Smooth muscle cell (in vitro differentiated cells): ENCODE data around the gene RBM10. TPM values are rescaled to one million over a fixed set of nuclear protein-coding genes. Genes with fewer than 3 reads are reported as not detected.

ENCODE experiments used
- DNase-seq: peaks from one replicate; lab custom pipeline; 2025; ENCODE audit not compliant: unreplicated experiment; lab: John Stamatoyannopoulos, UW
- H2AFZ ChIP-seq: fragments of 200-600 bp; sonication (generic); 2 replicates; pipeline ENCODE4 v1.6.0; 2016; ENCODE audit warnings: antibody characterized with exemption, low read depth, mild to moderate bottlenecking
- H3F3A ChIP-seq: fragments of 200-600 bp; sonication (generic); 2 replicates; pipeline ENCODE4 v1.6.0; 2017; ENCODE audit warnings: antibody characterized with exemption, low read depth
- H3K27ac ChIP-seq: fragments of 200-600 bp; sonication (generic); 2 replicates; pipeline ENCODE4 v1.5.1; 2016; ENCODE audit warnings: low read depth, mild to moderate bottlenecking
- H3K27me3 ChIP-seq: fragments of 200-600 bp; sonication (generic); 2 replicates; pipeline ENCODE4 v1.6.1; 2016; ENCODE audit warnings: low read depth, mild to moderate bottlenecking
- H3K36me3 ChIP-seq: fragments of 200-600 bp; sonication (generic); 2 replicates; pipeline ENCODE4 v1.5.1; 2016; ENCODE audit warnings: low read depth
- H3K4me1 ChIP-seq: fragments of 200-600 bp; sonication (generic); 2 replicates; pipeline ENCODE4 v1.5.1; 2016; ENCODE audit warnings: low read depth
- H3K4me2 ChIP-seq: fragments of 200-600 bp; sonication (generic); 2 replicates; pipeline ENCODE4 v1.6.0; 2016; ENCODE audit warnings: mild to moderate bottlenecking
- H3K4me3 ChIP-seq: fragments of 200-600 bp; sonication (generic); 2 replicates; pipeline ENCODE4 v1.5.1; 2016; ENCODE audit warnings: mild to moderate bottlenecking
- H3K79me2 ChIP-seq: fragments of 200-600 bp; sonication (generic); 2 replicates; pipeline ENCODE4 v1.6.0; 2016; ENCODE audit warnings: low read depth, mild to moderate bottlenecking
- H3K9ac ChIP-seq: fragments of 200-600 bp; sonication (generic); 2 replicates; pipeline ENCODE4 v1.6.0; 2016; ENCODE audit warnings: low read depth
- H3K9me3 ChIP-seq: fragments of 200-600 bp; sonication (generic); replicated peaks from 2 replicates; pipeline ENCODE4 v1.5.1; 2016; ENCODE audit warnings: low read depth
- H4K20me1 ChIP-seq: fragments of 200-600 bp; sonication (generic); 2 replicates; pipeline ENCODE4 v1.6.0; 2016; ENCODE audit warnings: low read depth
- WGBS: methylation state at CpG from one replicate; pipeline ENCODE4 v1.1.7; 2016; ENCODE audit warnings: low lambda C conversion rate; 5-methylcytosine and 5-hydroxymethylcytosine counted together
- polyA plus RNA-seq: library from polyadenylated mRNA; unstranded; fragments of >200 nt; fragmentation: Nextera tagmentation; extraction: Ambion mirVana; gene quantifications from 2 replicates; pipeline ENCODE4 v1.2.1, GENCODE V29; 2016
- total RNA-seq: library from RNA; depleted of rRNA; stranded (reverse); fragments of >200 nt; gene quantifications from 2 replicates; pipeline ENCODE4 v1.2.3, GENCODE V29; 2014
- TF ChIP-seq, protein P1 (sequence below): fragments of 200-600 bp; sonication (generic); IDR thresholded peaks from 2 replicates; pipeline ENCODE4 v1.5.1; 2017; ENCODE audit warnings: borderline replicate concordance, mild to moderate bottlenecking, antibody characterized with exemption; ENCODE audit not compliant: insufficient read depth, poor library complexity, severe bottlenecking

The RBM10 gene
- total and polyA plus RNA-seq, 2 experiments from 2014 or later: 18.3 to 39.2 TPM

DNA sequence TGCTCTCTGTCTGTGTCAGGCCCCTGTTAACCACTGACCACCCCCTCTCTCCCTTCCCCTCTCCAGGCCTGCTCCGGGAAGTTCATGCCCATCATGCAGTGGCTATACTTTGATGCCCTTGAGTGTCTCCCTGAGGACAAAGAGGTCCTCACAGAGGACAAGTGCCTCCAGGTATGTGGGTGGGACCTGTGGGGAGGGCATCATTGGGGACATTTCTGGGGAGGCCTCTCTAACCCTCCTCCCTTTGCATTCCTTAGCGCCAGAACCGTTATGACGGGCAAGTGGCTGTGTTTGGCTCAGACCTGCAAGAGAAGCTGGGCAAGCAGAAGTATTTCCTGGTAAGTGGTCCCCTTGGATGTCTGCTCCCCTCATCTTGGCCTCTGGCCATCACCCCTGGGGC lies 57.9 kb downstream of the RBM10 start:
- H3K9ac ChIP-seq: no peak overlapping the region
- 98% methylated on average over 4 of the region's 4 CpGs for WGBS
- peaks cover 22% of the 10 kb centered on the region for H3K79me2 ChIP-seq
- H3K27ac ChIP-seq: no peak overlapping the region
- TF ChIP-seq, protein P1, sequence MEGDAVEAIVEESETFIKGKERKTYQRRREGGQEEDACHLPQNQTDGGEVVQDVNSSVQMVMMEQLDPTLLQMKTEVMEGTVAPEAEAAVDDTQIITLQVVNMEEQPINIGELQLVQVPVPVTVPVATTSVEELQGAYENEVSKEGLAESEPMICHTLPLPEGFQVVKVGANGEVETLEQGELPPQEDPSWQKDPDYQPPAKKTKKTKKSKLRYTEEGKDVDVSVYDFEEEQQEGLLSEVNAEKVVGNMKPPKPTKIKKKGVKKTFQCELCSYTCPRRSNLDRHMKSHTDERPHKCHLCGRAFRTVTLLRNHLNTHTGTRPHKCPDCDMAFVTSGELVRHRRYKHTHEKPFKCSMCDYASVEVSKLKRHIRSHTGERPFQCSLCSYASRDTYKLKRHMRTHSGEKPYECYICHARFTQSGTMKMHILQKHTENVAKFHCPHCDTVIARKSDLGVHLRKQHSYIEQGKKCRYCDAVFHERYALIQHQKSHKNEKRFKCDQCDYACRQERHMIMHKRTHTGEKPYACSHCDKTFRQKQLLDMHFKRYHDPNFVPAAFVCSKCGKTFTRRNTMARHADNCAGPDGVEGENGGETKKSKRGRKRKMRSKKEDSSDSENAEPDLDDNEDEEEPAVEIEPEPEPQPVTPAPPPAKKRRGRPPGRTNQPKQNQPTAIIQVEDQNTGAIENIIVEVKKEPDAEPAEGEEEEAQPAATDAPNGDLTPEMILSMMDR: no peak
- H2AFZ ChIP-seq: no peak overlapping the region
- no peaks in the 10 kb centered on the region for H3K9me3 ChIP-seq
- no peak for DNase-seq
- peaks cover 22% of the 10 kb centered on the region for H3K36me3 ChIP-seq
- peaks cover 96% of the 10 kb centered on the region for H4K20me1 ChIP-seq
- peaks cover 3% of the 10 kb centered on the region for H3K4me1 ChIP-seq
- no peak overlapping the region for H3K4me2 ChIP-seq
- no peaks in the 10 kb centered on the region for H3K27me3 ChIP-seq
- H3K4me3 ChIP-seq: no peak overlapping the region
- H3F3A ChIP-seq: peaks cover 8% of the 10 kb centered on the region

DNA sequence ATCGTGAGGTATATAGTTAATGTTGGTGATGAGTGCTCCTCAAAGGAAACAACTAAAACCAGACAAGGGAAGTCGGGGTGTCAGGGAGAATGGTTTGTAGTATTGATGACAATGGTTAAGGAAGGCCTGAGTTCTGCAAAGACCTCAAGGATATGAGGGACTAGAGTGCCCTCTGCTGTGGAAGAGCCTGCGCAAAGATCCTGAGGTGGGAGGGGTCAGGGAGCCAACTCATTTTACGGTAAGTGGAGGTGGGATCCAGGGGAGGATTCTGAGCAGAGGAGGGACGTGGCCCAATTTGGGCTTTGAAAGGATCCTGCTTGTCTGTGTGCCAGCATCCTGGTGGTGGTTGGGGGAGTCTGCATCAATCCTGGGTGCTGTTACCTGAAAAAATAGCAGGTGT lies 59.9 kb downstream of the RBM10 start:
- Histone ChIP-seq H3K27ac (no peak overlapping the region), H3F3A (peaks cover 11% of the 10 kb centered on the region), H3K27me3 (no peaks in the 10 kb centered on the region), H3K4me3 (no peak overlapping the region), H3K36me3 (peaks cover 28% of the 10 kb centered on the region), H3K9ac (no peak overlapping the region), H2AFZ (no peak overlapping the region), H4K20me1 (peaks cover 88% of the 10 kb centered on the region), H3K4me1 (no peaks in the 10 kb centered on the region), H3K4me2 (no peak overlapping the region), H3K79me2 (peaks cover 7% of the 10 kb centered on the region), H3K9me3 (no peaks in the 10 kb centered on the region)
- 90% methylated on average over 5 of the region's 5 CpGs for WGBS
- no peak for DNase-seq
- TF ChIP-seq, protein P1: no peak

DNA sequence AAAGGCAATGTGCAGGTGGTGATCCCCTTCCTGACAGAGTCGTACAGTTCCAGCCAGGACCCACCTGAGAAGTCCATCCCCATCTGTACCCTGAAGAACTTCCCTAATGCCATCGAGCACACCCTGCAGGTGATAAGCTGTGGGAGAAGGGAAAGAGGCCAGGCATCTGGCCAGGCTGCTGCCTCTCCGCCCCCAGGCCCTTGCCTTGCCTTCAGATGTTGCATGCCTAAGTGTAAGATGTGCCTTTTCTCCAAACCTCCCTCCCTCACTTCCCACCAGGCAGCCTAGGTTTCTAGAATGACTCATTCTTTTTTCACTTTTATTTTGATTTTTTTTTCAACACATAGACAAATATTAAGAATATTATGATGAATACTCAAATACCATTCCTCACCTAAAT lies 61.3 kb downstream of the RBM10 start:
- Histone ChIP-seq H3K9ac (no peak overlapping the region), H3K4me1 (no peaks in the 10 kb centered on the region), H3K79me2 (peaks cover 3% of the 10 kb centered on the region), H3K9me3 (no peaks in the 10 kb centered on the region), H2AFZ (no peak overlapping the region), H3K4me3 (no peak overlapping the region), H3K4me2 (no peak overlapping the region), H3K27ac (no peak overlapping the region), H3K27me3 (no peaks in the 10 kb centered on the region), H3F3A (peaks cover 18% of the 10 kb centered on the region), H4K20me1 (peaks cover 83% of the 10 kb centered on the region), H3K36me3 (peaks cover 26% of the 10 kb centered on the region)
- DNase-seq: no peak
- WGBS: 96% methylated on average over 3 of the region's 3 CpGs
- TF ChIP-seq, protein P1: no peak

DNA sequence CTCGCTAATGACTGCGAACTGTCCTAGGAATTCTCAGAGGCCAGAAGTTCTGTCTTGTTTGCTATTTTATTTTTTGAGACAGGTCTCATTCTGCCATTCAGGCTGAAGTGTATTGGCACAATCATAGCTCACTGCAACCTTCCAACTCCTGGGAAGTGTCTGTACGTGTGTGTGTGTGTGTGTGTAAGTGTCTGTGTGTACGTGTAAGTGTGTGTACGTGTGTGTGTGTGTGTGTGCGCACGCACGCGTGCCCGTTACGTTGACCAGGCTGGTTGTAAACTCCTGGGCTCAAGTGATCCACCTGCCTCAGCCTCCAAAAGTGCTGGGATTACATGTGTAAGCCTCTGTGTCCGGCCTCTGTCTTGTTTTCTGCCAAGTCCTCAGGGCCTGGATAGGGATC lies 63.1 kb downstream of the RBM10 start:
- Histone ChIP-seq H3K27me3 (no peaks in the 10 kb centered on the region), H3F3A (peaks cover 21% of the 10 kb centered on the region), H2AFZ (no peak overlapping the region), H3K27ac (no peak overlapping the region), H3K79me2 (no peaks in the 10 kb centered on the region), H3K9me3 (no peaks in the 10 kb centered on the region), H3K36me3 (peaks cover 25% of the 10 kb centered on the region), H3K4me3 (no peak overlapping the region), H3K9ac (no peak overlapping the region), H4K20me1 (peaks cover 70% of the 10 kb centered on the region), H3K4me2 (no peak overlapping the region), H3K4me1 (no peaks in the 10 kb centered on the region)
- no peak for DNase-seq
- 92% methylated on average over 12 of the region's 12 CpGs for WGBS
- TF ChIP-seq, protein P1: no peak
